Thoracic aorta (tissue), 2 donors: ENCODE results near the gene LYVE1. TPM values are rescaled to one million over a fixed set of nuclear protein-coding genes. Genes with fewer than 3 reads are reported as not detected.

ENCODE experiments used
- ATAC-seq: fragments of 150-250 bp; one replicate; pipeline ENCODE4 v1.8.0; 2017; ENCODE audit warnings: low read depth; ENCODE audit not compliant: insufficient number of reproducible peaks, low FRiP score
- DNase-seq: peaks from one replicate; pipeline ENCODE4 v3.0.0-alpha.2; 2020; ENCODE audit warnings: low spot score
- H3K27ac ChIP-seq, 2 donors: fragments of 200-600 bp; sonication (generic); 1 replicate in 1 of 2; 2 replicates in 1 of 2; pipeline ENCODE4 v1.5.1; 2016; ENCODE audit warnings: mild to moderate bottlenecking in 2 of 2, moderate library complexity in 2 of 2
- H3K27me3 ChIP-seq: fragments of 200-600 bp; sonication (generic); replicated peaks from 2 replicates; pipeline ENCODE4 v1.6.0; 2016; ENCODE audit warnings: mild to moderate bottlenecking; ENCODE audit not compliant: insufficient read depth
- H3K36me3 ChIP-seq: fragments of 200-600 bp; sonication (generic); one replicate; pipeline ENCODE4 v1.5.1; 2016
- H3K4me1 ChIP-seq, 2 donors: fragments of 200-600 bp; sonication (generic); 1 replicate in 1 of 2; 2 replicates in 1 of 2; pipeline versions ENCODE4 v1.5.1 to v1.6.0; 2016; ENCODE audit warnings: low read depth in 2 of 2, mild to moderate bottlenecking in 1 of 2; ENCODE audit not compliant: control insufficient read depth in 1 of 2
- H3K4me3 ChIP-seq: fragments of 200-600 bp; sonication (generic); 2 replicates; pipeline ENCODE4 v1.5.1; 2016; ENCODE audit warnings: mild to moderate bottlenecking
- H3K9me3 ChIP-seq: fragments of 200-600 bp; sonication (generic); 2 replicates; pipeline ENCODE4 v1.5.1; 2016
- total RNA-seq, 2 donors: library from RNA; depleted of rRNA; stranded (reverse); fragments of >200 nt; gene quantifications; one replicate each; pipeline versions ENCODE4 v1.1.0 to v1.2.3, GENCODE V29; 2016
- TF ChIP-seq, protein P1 (sequence below): fragments of 200-600 bp; sonication (generic); IDR thresholded peaks from one replicate; pipeline ENCODE4 v1.5.1; 2019; ENCODE audit warnings: antibody characterized with exemption

Gene LYVE1
- total RNA-seq: 100 to 1,000 TPM in 1 of 2 donors, 10 to 100 TPM in 1; 81.5 to 121 TPM

DNA sequence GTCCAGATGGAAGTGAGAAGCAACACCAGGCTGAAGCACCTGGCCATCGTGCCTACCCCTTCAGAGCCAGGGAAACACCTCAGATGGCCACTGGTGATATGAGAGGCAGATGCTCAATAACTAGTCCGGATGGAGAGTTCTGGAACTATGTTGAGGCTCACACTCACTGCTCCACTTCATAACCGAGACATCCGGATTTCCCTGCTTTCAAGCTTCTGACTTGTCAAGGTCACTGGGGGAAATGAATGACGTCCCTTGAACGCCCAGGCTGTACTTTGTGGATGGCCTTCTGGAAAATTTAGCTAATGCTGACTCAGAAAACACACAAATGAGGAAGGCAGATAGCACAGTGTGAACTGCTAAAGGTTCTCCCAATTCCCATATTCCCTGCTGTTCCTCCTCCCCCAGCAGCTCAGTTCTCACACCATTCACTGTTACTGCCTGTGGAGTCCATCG, at the start of gene LYVE1:
LYVE1 (minus strand) TSS at position 180 of the 456 bp plus-strand sequence; CDS start at position 47, 133 bp downstream.
- Histone ChIP-seq H3K4me3 (peak within 1 kb of the TSS; percentile 20), H3K36me3 (no peaks in the 10 kb centered on the region), H3K27me3 (no peaks in the 10 kb centered on the region), H3K27ac (peak within 1 kb of the TSS; percentile 63 to 67), H3K9me3 (no peaks in the 10 kb centered on the region), H3K4me1 (peaks cover 23 to 81% of the 10 kb centered on the region in 2 donors)
- ATAC-seq (peak; percentile 80), DNase-seq (peak; percentile 21)
- TF ChIP-seq, protein P1, sequence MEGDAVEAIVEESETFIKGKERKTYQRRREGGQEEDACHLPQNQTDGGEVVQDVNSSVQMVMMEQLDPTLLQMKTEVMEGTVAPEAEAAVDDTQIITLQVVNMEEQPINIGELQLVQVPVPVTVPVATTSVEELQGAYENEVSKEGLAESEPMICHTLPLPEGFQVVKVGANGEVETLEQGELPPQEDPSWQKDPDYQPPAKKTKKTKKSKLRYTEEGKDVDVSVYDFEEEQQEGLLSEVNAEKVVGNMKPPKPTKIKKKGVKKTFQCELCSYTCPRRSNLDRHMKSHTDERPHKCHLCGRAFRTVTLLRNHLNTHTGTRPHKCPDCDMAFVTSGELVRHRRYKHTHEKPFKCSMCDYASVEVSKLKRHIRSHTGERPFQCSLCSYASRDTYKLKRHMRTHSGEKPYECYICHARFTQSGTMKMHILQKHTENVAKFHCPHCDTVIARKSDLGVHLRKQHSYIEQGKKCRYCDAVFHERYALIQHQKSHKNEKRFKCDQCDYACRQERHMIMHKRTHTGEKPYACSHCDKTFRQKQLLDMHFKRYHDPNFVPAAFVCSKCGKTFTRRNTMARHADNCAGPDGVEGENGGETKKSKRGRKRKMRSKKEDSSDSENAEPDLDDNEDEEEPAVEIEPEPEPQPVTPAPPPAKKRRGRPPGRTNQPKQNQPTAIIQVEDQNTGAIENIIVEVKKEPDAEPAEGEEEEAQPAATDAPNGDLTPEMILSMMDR: no peak

DNA sequence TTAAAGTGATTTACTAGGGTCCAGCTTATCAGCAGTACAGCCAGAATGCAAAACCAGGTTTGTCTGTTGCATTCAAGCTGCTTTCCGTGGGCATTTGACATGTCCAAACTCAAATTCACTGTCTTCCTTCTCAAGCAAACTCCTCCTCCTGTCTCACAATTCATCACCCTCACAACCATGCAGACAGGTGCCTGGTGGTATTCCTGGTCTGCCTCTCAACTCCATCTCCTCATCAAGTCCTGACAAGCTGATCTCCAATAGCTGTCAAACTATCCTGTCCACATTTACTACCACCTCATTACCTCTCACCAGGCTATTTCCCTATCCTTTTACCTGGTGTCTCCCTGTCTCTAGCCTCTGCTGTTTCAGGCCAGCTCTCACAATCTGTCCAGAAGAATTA, 49.1 kb upstream of the LYVE1 start:
- TF ChIP-seq, protein P1: no peak
- no peak for ATAC-seq
- Histone ChIP-seq H3K27me3 (no peaks in the 10 kb centered on the region), H3K4me3 (no peak overlapping the region), H3K4me1 (peaks cover 42 to 71% of the 10 kb centered on the region in 2 donors), H3K27ac (peak overlapping the region; percentile 94 to 95), H3K36me3 (peaks cover 6% of the 10 kb centered on the region), H3K9me3 (no peaks in the 10 kb centered on the region)
- DNase-seq: no peak

DNA sequence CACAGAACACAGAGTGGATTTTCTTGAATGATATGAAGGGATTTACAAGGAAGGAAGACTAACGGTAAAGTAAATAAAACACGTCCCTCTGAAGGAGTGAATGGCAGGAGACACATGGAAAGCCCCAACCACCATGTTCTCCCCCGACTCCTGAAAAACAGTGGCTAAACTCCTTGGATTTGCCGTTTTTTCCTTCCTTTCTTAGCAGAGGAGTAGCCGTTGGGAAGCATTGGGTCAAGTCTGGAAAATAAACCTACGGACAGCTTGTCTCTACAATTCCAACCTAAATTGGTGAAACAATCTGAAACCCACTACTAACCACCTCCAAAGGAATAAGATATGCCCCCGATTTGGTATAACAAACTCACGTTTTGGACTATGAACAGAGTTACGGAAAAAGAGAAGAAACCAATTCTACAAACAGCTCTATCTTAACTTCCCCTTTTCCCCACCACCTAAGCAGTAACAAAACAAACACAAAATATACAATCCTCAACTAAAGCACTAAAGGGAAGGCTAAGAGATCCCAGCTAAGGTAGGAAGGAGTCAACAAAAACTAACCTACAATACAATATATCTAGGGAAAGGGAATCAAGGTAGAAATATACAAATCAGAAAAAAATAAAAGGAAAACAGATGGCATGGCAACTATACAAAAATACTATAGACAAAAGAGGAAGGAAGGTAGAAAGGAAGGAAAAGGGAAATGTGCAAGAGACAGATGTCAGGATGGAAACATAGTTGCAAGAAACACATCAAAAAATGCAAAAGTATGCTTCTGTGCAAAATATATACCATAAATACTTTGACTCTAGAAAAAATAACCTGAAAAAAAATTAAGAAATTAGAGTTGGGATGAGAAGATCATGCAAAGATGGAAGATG, 43.8 kb upstream of the LYVE1 start:
- peak overlapping the region; percentile 72 to 80 for H3K27ac ChIP-seq
- H3K36me3 ChIP-seq: peaks cover 34% of the 10 kb centered on the region
- H3K4me1 ChIP-seq: peaks cover 32 to 63% of the 10 kb centered on the region in 2 donors
- no peak overlapping the region for H3K4me3 ChIP-seq
- H3K9me3 ChIP-seq: no peaks in the 10 kb centered on the region
- TF ChIP-seq, protein P1: no peak
- ATAC-seq (no peak), DNase-seq (no peak)
- H3K27me3 ChIP-seq: no peaks in the 10 kb centered on the region

- no peaks in the 10 kb centered on the region for H3K27me3 ChIP-seq
- peak overlapping the region; percentile 72 to 80 for H3K27ac ChIP-seq
- no peak overlapping the region for H3K4me3 ChIP-seq
- ATAC-seq (no peak), DNase-seq (no peak)
- TF ChIP-seq, protein P1: no peak
- peaks cover 39 to 74% of the 10 kb centered on the region in 2 donors for H3K4me1 ChIP-seq
- peaks cover 52% of the 10 kb centered on the region for H3K36me3 ChIP-seq
- H3K9me3 ChIP-seq: no peaks in the 10 kb centered on the region
These were observed 41.2 kb upstream of the LYVE1 start for GRCh38 chr11:10609636-10610035.

- Histone ChIP-seq H3K9me3 (no peaks in the 10 kb centered on the region), H3K4me1 (peaks cover 46 to 77% of the 10 kb centered on the region in 2 donors), H3K27ac (peak overlapping the region; percentile 72 to 80), H3K36me3 (peaks cover 60% of the 10 kb centered on the region), H3K4me3 (no peak overlapping the region), H3K27me3 (no peaks in the 10 kb centered on the region)
- DNase-seq: no peak
- TF ChIP-seq, protein P1: no peak
- no peak for ATAC-seq
These were observed 40.1 kb upstream of the LYVE1 start for GRCh38 chr11:10608584-10608983.
